Measurements from ENCODE around the gene CCR5AS.

GRCh38 chr3:46325645-46326300, 81.1 kb downstream of the CCR5AS start:
- TF ChIP-seq CTCF (IDR thresholded peaks at IDR 0.05) = no peak
- no peak for TF ChIP-seq POLR2A (IDR thresholded peaks at IDR 0.05)
